GM21367 (cell line): ENCODE data around the gene SELENOV.
"Not testable (repeated sequence)": the region's sequence is repeated elsewhere in the genome, so short reads cannot be mapped to it uniquely, and the experiment has no call there.

Source experiments
- ATAC-seq: cut with Tn5 transposase; IDR thresholded peaks from one replicate; pipeline ENCODE4 v1.9.1; 2021; ENCODE audit not compliant: unreplicated experiment

SELENOV gene

GRCh38 chr19:39514840-39515550 lies at the start of gene SELENOV:
SELENOV (plus strand) TSS chr19:39515139; CDS start chr19:39515213, 74 bp downstream.
- ATAC-seq, result no peak

- ATAC-seq, result no peak
Measured at GRCh38 chr19:39465956-39466747, 48.8 kb upstream of the SELENOV start.

GRCh38 chr19:39467941-39468340 lies 47.0 kb upstream of the SELENOV start:
- no peak for ATAC-seq

GRCh38 chr19:39469036-39469435 lies 45.9 kb upstream of the SELENOV start:
- no peak for ATAC-seq

- ATAC-seq, result no peak
Measured at GRCh38 chr19:39469567-39469966, 45.4 kb upstream of the SELENOV start.

- no peak for ATAC-seq
Measured at GRCh38 chr19:39470724-39471339, 44.1 kb upstream of the SELENOV start.

- ATAC-seq, result no peak
Measured at GRCh38 chr19:39471756-39472536, 43.0 kb upstream of the SELENOV start.

GRCh38 chr19:39472746-39473442 lies 42.0 kb upstream of the SELENOV start:
- ATAC-seq, result no peak

- ATAC-seq, result no peak
Measured at GRCh38 chr19:39473443-39473960, 41.4 kb upstream of the SELENOV start.

GRCh38 chr19:39474139-39474620 lies 40.8 kb upstream of the SELENOV start:
- ATAC-seq, result no peak

GRCh38 chr19:39475748-39476147 lies 39.2 kb upstream of the SELENOV start:
- no peak for ATAC-seq

- ATAC-seq, result not testable (repeated sequence)
Measured at GRCh38 chr19:39479319-39479801, 35.6 kb upstream of the SELENOV start.

GRCh38 chr19:39479916-39480315 lies 35.0 kb upstream of the SELENOV start:
- ATAC-seq, result no peak

- peak; percentile 65 for ATAC-seq
Measured at GRCh38 chr19:39480337-39481228, 34.4 kb upstream of the SELENOV start, which contains the start of gene TIMM50. TIMM50 (plus strand) TSS chr19:39480838; CDS start chr19:39480854, 16 bp downstream.

- no peak for ATAC-seq
Measured at GRCh38 chr19:39481229-39481545, 33.8 kb upstream of the SELENOV start.

GRCh38 chr19:39481676-39482075 lies 33.3 kb upstream of the SELENOV start:
- ATAC-seq, result no peak

GRCh38 chr19:39483141-39483540 lies 31.8 kb upstream of the SELENOV start:
- ATAC-seq, result no peak

- ATAC-seq, result no peak
Measured at GRCh38 chr19:39489756-39490155, 25.2 kb upstream of the SELENOV start.

GRCh38 chr19:39492225-39492624 lies 22.7 kb upstream of the SELENOV start:
- no peak for ATAC-seq
